Posterior vena cava (tissue), 2 donors: ENCODE measurements around the gene EMP1. TPM values are rescaled to one million over a fixed set of nuclear protein-coding genes. Genes with fewer than 3 reads are reported as not detected.

Source experiments
- total RNA-seq, 2 donors: library from RNA; stranded (reverse); fragmentation: NEBNext Ultra II Directional; extraction: Animal tissue kit (Norgen Biotek cat#: 25700); gene quantifications; one replicate each; pipeline ENCODE4 v1.2.1, GENCODE V29; 2021
- donor health status: DM: yes; HTN: yes; CAD: no.
- donor health status: DM: yes; HTN: yes; CAD: no.

EMP1 gene
- total RNA-seq, 2 donors from 2014 or later = 596 to 746 TPM

Other genes with a start within 250 kb of the EMP1 start
- not detected for gene GPRC5D, start 244.6 kb upstream of the EMP1 start, total RNA-seq
- gene HEBP1, start 196.5 kb upstream of the EMP1 start, total RNA-seq = 10 to 100 TPM; 56.4 to 63.2 TPM
- gene FAM234B, start 152.3 kb upstream of the EMP1 start, total RNA-seq = 1 to 10 TPM; 4.5 to 4.9 TPM
- gene GSG1, start 93.1 kb upstream of the EMP1 start, total RNA-seq = not detected